Raji (cell line): ENCODE measurements around the gene CEP170B.
A peak's percentile ranks its signal among the peaks of the same experiment; 100 is the strongest.

Experiments used
- POLR2A ChIP-seq: IDR thresholded peaks from 2 replicates; pipeline ENCODE4 v1.6.1; 2011; ENCODE audit warnings: low read depth, low read length, control low read depth; ENCODE audit not compliant: insufficient read depth

CEP170B gene

GRCh38 chr14:104899781-104900180 is 34.7 kb downstream of the CEP170B start:
- TF ChIP-seq POLR2A, result no peak

GRCh38 chr14:104900639-104901512 is 35.8 kb downstream of the CEP170B start:
- TF ChIP-seq POLR2A, result no peak

GRCh38 chr14:104903990-104904389 is 38.9 kb downstream of the CEP170B start:
- TF ChIP-seq POLR2A, result no peak

- no peak for TF ChIP-seq POLR2A
Measured at GRCh38 chr14:104908303-104908702, 43.2 kb downstream of the CEP170B start.

- no peak for TF ChIP-seq POLR2A
Measured at GRCh38 chr14:104912053-104912452, 47.0 kb downstream of the CEP170B start.

- TF ChIP-seq POLR2A, result no peak
Measured at GRCh38 chr14:104913435-104913834, 48.4 kb downstream of the CEP170B start.

- TF ChIP-seq POLR2A, result no peak
Measured at GRCh38 chr14:104917116-104917515, 52.0 kb downstream of the CEP170B start.

GRCh38 chr14:104917993-104918392 is 52.9 kb downstream of the CEP170B start:
- TF ChIP-seq POLR2A, result no peak

- TF ChIP-seq POLR2A, result no peak
Measured at GRCh38 chr14:104919993-104920315, 54.9 kb downstream of the CEP170B start.

- TF ChIP-seq POLR2A, result no peak
Measured at GRCh38 chr14:104923640-104924420, 58.8 kb downstream of the CEP170B start.

- peak; percentile 28; the same call in 1 of the 2 replicates for TF ChIP-seq POLR2A
Measured at GRCh38 chr14:104924421-104925213, 59.5 kb downstream of the CEP170B start, which contains the start of gene PLD4. TSS of gene PLD4 (plus strand) at chr14:104924879. CDS start at chr14:104927141, 2,262 bp downstream.

- no peak for TF ChIP-seq POLR2A
Measured at GRCh38 chr14:104925214-104925854, 60.3 kb downstream of the CEP170B start.

- no peak for TF ChIP-seq POLR2A
Measured at GRCh38 chr14:104925855-104926609, 61.0 kb downstream of the CEP170B start.
